ENCODE data around the gene JUND.
A peak's percentile ranks its signal among the peaks of the same experiment; 100 is the strongest.

JUND gene

DNA sequence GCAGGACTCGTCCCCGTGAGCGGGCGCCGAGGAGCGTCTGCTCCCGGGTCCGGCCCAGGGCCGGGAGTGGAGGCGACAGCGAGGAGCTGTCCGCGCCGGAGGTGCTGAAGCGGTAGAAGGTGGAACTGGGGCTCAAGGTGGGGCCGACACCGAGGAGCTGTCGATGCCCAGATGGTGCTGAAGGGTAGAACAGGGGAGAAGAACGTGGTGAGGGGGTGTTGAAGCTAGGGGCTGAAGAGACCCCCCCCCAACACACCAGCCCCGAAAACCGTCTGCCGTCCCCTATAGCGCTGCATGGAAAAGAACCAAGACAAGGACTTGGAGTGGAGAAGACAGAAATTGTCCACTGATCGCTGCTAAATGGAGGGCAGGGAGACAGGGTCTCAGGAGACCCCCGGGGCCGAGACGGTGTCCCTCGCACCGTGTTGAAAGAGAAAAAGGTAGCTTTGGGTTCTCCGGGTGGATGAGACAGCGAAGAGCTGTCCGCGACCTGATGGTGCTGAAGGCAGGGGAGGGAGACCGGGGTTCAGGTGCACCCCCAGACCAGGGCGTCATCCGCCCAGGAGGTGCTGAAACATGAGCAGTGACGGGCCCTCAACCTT lies 48.1 kb downstream of the JUND start:
- Histone ChIP-seq H3K27me3 (ENCODE audit: insufficient read depth, poor library complexity, severe bottlenecking) (no peaks in the 10 kb centered on the region), H3K4me3 (replicated peaks; ENCODE audit: insufficient read depth, low read length) (no peak overlapping the region), H3K27ac (replicated peaks) (no peak overlapping the region)
- peak; percentile 25 to 50 for DNase-seq (ENCODE audit: low read depth in 1 of 2, low spot score in 1 of 2)
- TF ChIP-seq GABPA (IDR thresholded peaks at IDR 0.05; ENCODE audit: low read depth) = no peak
- TF ChIP-seq, protein P1, sequence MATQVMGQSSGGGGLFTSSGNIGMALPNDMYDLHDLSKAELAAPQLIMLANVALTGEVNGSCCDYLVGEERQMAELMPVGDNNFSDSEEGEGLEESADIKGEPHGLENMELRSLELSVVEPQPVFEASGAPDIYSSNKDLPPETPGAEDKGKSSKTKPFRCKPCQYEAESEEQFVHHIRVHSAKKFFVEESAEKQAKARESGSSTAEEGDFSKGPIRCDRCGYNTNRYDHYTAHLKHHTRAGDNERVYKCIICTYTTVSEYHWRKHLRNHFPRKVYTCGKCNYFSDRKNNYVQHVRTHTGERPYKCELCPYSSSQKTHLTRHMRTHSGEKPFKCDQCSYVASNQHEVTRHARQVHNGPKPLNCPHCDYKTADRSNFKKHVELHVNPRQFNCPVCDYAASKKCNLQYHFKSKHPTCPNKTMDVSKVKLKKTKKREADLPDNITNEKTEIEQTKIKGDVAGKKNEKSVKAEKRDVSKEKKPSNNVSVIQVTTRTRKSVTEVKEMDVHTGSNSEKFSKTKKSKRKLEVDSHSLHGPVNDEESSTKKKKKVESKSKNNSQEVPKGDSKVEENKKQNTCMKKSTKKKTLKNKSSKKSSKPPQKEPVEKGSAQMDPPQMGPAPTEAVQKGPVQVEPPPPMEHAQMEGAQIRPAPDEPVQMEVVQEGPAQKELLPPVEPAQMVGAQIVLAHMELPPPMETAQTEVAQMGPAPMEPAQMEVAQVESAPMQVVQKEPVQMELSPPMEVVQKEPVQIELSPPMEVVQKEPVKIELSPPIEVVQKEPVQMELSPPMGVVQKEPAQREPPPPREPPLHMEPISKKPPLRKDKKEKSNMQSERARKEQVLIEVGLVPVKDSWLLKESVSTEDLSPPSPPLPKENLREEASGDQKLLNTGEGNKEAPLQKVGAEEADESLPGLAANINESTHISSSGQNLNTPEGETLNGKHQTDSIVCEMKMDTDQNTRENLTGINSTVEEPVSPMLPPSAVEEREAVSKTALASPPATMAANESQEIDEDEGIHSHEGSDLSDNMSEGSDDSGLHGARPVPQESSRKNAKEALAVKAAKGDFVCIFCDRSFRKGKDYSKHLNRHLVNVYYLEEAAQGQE (IDR thresholded peaks at IDR 0.05; ENCODE audit: insufficient replicate concordance, low read depth) = peak; percentile 91
- no peak for TF ChIP-seq SPI1 (IDR thresholded peaks at IDR 0.05; ENCODE audit: borderline replicate concordance, low read depth)
- TF ChIP-seq, protein P2, sequence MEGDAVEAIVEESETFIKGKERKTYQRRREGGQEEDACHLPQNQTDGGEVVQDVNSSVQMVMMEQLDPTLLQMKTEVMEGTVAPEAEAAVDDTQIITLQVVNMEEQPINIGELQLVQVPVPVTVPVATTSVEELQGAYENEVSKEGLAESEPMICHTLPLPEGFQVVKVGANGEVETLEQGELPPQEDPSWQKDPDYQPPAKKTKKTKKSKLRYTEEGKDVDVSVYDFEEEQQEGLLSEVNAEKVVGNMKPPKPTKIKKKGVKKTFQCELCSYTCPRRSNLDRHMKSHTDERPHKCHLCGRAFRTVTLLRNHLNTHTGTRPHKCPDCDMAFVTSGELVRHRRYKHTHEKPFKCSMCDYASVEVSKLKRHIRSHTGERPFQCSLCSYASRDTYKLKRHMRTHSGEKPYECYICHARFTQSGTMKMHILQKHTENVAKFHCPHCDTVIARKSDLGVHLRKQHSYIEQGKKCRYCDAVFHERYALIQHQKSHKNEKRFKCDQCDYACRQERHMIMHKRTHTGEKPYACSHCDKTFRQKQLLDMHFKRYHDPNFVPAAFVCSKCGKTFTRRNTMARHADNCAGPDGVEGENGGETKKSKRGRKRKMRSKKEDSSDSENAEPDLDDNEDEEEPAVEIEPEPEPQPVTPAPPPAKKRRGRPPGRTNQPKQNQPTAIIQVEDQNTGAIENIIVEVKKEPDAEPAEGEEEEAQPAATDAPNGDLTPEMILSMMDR (IDR thresholded peaks at IDR 0.05; ENCODE audit: insufficient read depth, low read length) = no peak
- TF ChIP-seq POLR2AphosphoS5 (IDR thresholded peaks at IDR 0.05; ENCODE audit: low read depth) = no peak

DNA sequence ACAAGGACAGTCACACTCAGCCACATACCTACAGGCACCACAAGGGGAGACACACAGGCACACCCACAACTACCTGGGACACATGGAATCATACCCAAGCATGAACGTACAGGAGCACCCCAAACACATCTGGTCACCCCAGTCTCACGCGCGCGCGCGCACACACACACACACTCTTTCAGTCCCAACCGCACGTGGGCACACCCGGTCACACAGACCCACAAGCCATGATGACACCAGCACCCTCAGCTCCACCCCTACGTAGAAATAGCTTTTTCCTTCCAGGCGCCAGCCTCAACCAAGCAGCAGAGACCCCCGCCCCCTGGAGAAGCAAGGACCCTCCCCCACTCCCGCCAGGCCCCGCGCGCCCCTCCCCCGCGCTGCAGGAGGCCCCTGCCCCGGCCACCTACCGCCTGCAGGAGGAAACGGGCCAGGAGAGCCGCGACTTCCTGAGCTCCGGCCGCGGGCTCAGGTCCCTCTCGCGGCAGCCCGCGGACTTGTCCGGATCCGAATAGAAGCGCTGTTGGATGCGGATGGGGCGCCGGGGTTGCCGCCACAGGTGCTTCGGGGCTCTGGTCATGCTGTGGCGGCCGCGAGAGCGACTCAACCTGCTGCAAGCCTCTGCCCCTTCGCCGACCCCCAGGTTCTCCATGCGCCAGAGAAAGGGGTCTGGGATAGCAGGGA lies 48.7 kb downstream of the JUND start:
- Histone ChIP-seq H3K27me3 (ENCODE audit: insufficient read depth, poor library complexity, severe bottlenecking) (no peaks in the 10 kb centered on the region), H3K27ac (replicated peaks) (no peak overlapping the region), H3K4me3 (replicated peaks; ENCODE audit: insufficient read depth, low read length) (no peak overlapping the region)
- TF ChIP-seq, protein P2 (IDR thresholded peaks at IDR 0.05; ENCODE audit: insufficient read depth, low read length) = no peak
- TF ChIP-seq, protein P1 (IDR thresholded peaks at IDR 0.05; ENCODE audit: insufficient replicate concordance, low read depth) = no peak
- TF ChIP-seq GABPA (IDR thresholded peaks at IDR 0.05; ENCODE audit: low read depth) (no peak), POLR2AphosphoS5 (IDR thresholded peaks at IDR 0.05; ENCODE audit: low read depth) (no peak), SPI1 (IDR thresholded peaks at IDR 0.05; ENCODE audit: borderline replicate concordance, low read depth) (no peak)
- no peak for DNase-seq (ENCODE audit: low read depth in 1 of 2, low spot score in 1 of 2)

DNA sequence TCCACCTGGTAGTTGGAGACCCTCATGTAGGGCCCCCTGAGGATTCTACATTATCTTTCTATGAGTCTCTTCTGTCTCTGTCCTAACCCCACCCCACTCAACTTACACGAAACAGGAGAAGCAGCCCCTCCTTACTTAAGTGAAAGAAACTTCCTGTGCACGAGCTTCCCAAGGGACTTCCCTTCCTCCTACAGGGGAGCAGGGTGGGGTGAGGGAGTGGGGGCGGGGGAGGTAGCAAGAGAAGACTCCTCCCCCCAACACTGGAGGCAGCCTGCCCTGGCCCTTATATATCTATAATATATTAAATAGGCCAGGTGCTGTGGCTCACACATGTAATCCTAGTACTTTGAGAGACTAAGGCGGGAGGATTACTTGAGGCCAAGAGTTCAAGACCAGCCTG lies 49.6 kb downstream of the JUND start:
- Histone ChIP-seq H3K27ac (replicated peaks) (no peak overlapping the region), H3K4me3 (replicated peaks; ENCODE audit: insufficient read depth, low read length) (no peak overlapping the region), H3K27me3 (ENCODE audit: insufficient read depth, poor library complexity, severe bottlenecking) (peaks cover 2% of the 10 kb centered on the region)
- no peak for TF ChIP-seq SPI1 (IDR thresholded peaks at IDR 0.05; ENCODE audit: borderline replicate concordance, low read depth)
- TF ChIP-seq, protein P1 (IDR thresholded peaks at IDR 0.05; ENCODE audit: insufficient replicate concordance, low read depth) = no peak
- TF ChIP-seq GABPA (IDR thresholded peaks at IDR 0.05; ENCODE audit: low read depth) = no peak
- no peak for TF ChIP-seq POLR2AphosphoS5 (IDR thresholded peaks at IDR 0.05; ENCODE audit: low read depth)
- TF ChIP-seq, protein P2 (IDR thresholded peaks at IDR 0.05; ENCODE audit: insufficient read depth, low read length) = no peak
- DNase-seq (ENCODE audit: low read depth in 1 of 2, low spot score in 1 of 2) = no peak

Data from HL-60 (cell line).